GM18951 (cell line): Measurements from ENCODE around the gene PLCB4.

Experiments
- POLR2A ChIP-seq: IDR thresholded peaks from 4 replicates; pipeline ENCODE4 v1.6.1; 2011; ENCODE audit warnings: mild to moderate bottlenecking; ENCODE audit not compliant: insufficient read length, insufficient read depth; ENCODE audit errors: extremely low read depth
- in situ Hi-C: fragments of 300-500 bp; cut with MboI; formaldehyde crosslinking; loops from one replicate; pipeline ENCODE4 v1.12.0; 2022; ENCODE audit warnings: low sequenced_read_pairs, mixed read lengths, inconsistent platforms; ENCODE audit not compliant: unreplicated experiment

PLCB4 gene

GRCh38 chr20:9121211-9121610 is 52.3 kb downstream of the PLCB4 start:
- in situ Hi-C loops, result no loop called here
- no peak for TF ChIP-seq POLR2A

GRCh38 chr20:9122571-9122970 is 53.7 kb downstream of the PLCB4 start:
- in situ Hi-C loops, result no loop called here
- TF ChIP-seq POLR2A, result no peak

- no peak for TF ChIP-seq POLR2A
- in situ Hi-C loops, result no loop called here
Measured at GRCh38 chr20:9126527-9126926, 57.6 kb downstream of the PLCB4 start.

- no peak for TF ChIP-seq POLR2A
- in situ Hi-C loops, result no loop called here
Measured at GRCh38 chr20:9128568-9128967, 59.7 kb downstream of the PLCB4 start.

GRCh38 chr20:9129756-9130155 is 60.9 kb downstream of the PLCB4 start:
- in situ Hi-C loops, result no loop called here
- TF ChIP-seq POLR2A, result no peak

GRCh38 chr20:9130521-9130920 is 61.6 kb downstream of the PLCB4 start:
- in situ Hi-C loops, result no loop called here
- TF ChIP-seq POLR2A, result no peak

GRCh38 chr20:9131841-9132240 is 63.0 kb downstream of the PLCB4 start:
- in situ Hi-C loops, result no loop called here
- TF ChIP-seq POLR2A, result no peak

GRCh38 chr20:9134346-9134745 is 65.5 kb downstream of the PLCB4 start:
- in situ Hi-C loops, result no loop called here
- TF ChIP-seq POLR2A, result no peak

GRCh38 chr20:9136114-9136513 is 67.2 kb downstream of the PLCB4 start:
- no peak for TF ChIP-seq POLR2A

GRCh38 chr20:9137001-9137400 is 68.1 kb downstream of the PLCB4 start:
- TF ChIP-seq POLR2A, result no peak
- in situ Hi-C loops, result no loop called here

More at GRCh38 chr20:9136114-9136513, 67.2 kb downstream of the PLCB4 start:
- in situ Hi-C loops, result no loop called here

GRCh38 chr20:9139106-9139833 is 70.4 kb downstream of the PLCB4 start:
- in situ Hi-C loops, result no loop called here
- no peak for TF ChIP-seq POLR2A

GRCh38 chr20:9140162-9140760 is 71.4 kb downstream of the PLCB4 start:
- TF ChIP-seq POLR2A, result no peak
- in situ Hi-C loops, result no loop called here

- in situ Hi-C loops, result no loop called here
- no peak for TF ChIP-seq POLR2A
Measured at GRCh38 chr20:9141070-9141469, 72.2 kb downstream of the PLCB4 start.

GRCh38 chr20:9141921-9142320 is 73.0 kb downstream of the PLCB4 start:
- in situ Hi-C loops, result no loop called here
- TF ChIP-seq POLR2A, result no peak
